Measurements from ENCODE around the gene TUBGCP5. TPM values are rescaled to one million over a fixed set of nuclear protein-coding genes. Genes with fewer than 3 reads are reported as not detected.

The TUBGCP5 gene
- total and polyA plus RNA-seq, 2 of the 4 experiments (the other 2 are of a cell fraction): 13.0 to 19.4 TPM

- no peaks in the 10 kb centered on the region for H3K27me3 ChIP-seq (ENCODE audit: control insufficient read depth, insufficient read depth, low read length)
- no peak overlapping the region for H3K4me3 ChIP-seq (ENCODE audit: insufficient read depth, low read depth, low read length)
- no peak overlapping the region for H2BK5ac ChIP-seq (ENCODE audit: low read depth, low read length, poor library complexity, severe bottlenecking)
- no peak overlapping the region for H3K4ac ChIP-seq (ENCODE audit: low read depth, low read length)
- H3K4me1 ChIP-seq (ENCODE audit: control insufficient read depth, insufficient read depth, low read length): no peaks in the 10 kb centered on the region
- ChIA-PET POLR2A (ENCODE audit: unreplicated experiment) (no interaction called here), CTCF (no interaction called here)
- in situ Hi-C loops (cut with MboI; ENCODE audit: low sequenced_read_pairs): no loop called here
- no peak overlapping the region for H3K56ac ChIP-seq (ENCODE audit: extremely low read depth, insufficient read depth, low read length)
- H3K4me2 ChIP-seq (ENCODE audit: low read depth, low read length): no peak overlapping the region
- no peak overlapping the region for H4K5ac ChIP-seq (ENCODE audit: low read depth, low read length)
- dilution Hi-C loops (cut with HindIII; ENCODE audit: low sequenced_read_pairs, unreplicated experiment): no loop called here
- intact Hi-C loops (cut with micrococcal nuclease): no loop called here
- H2AFZ ChIP-seq (replicated peaks; ENCODE audit: low read length, poor library complexity): no peak overlapping the region
- H2BK15ac ChIP-seq (ENCODE audit: low read depth, low read length): no peak overlapping the region
- no peak overlapping the region for H2AK5ac ChIP-seq (ENCODE audit: low read depth, low read length)
- no peak for DNase-seq
- H3K79me1 ChIP-seq (ENCODE audit: low read depth in 1 of 2, low read length in 2 of 2): no peaks in the 10 kb centered on the region
- H2BK20ac ChIP-seq (ENCODE audit: low read depth, low read length): no peak overlapping the region
- no peak overlapping the region for H3K23ac ChIP-seq (ENCODE audit: low read depth, low read length)
- H3K9me1 ChIP-seq (ENCODE audit: insufficient read depth, low read length): no peaks in the 10 kb centered on the region
- H4K8ac ChIP-seq (ENCODE audit: low read depth in 2 of 2, low read length in 2 of 2): no peak overlapping the region
- TF ChIP-seq NFE2L2 (IDR thresholded peaks at IDR 0.05; ENCODE audit: low read depth, low read length) (no peak), CHD1 (IDR thresholded peaks at IDR 0.05; ENCODE audit: low read depth, low read length) (no peak), RAD21 (IDR thresholded peaks at IDR 0.05; ENCODE audit: low read length) (no peak), FOS (IDR thresholded peaks at IDR 0.05; ENCODE audit: low read depth, low read length) (no peak)
- H2BK120ac ChIP-seq (ENCODE audit: low read depth, low read length): no peak overlapping the region
- H2AK9ac ChIP-seq (replicated peaks; ENCODE audit: low read depth, low read length, poor library complexity): no peak overlapping the region
- ATAC-seq (ENCODE audit: low read depth): no peak
- H4K91ac ChIP-seq (ENCODE audit: insufficient read depth, low read depth, low read length): no peak overlapping the region
- WGBS, 2 experiments (ENCODE audit: extremely low coverage in 2 of 2, insufficient read length in 1 of 2): 20% methylated on average over 1 of the region's 1 CpG; no CpG with 5 or more reads in 1 of the 2 experiments
- H3K36me3 ChIP-seq (ENCODE audit: control insufficient read depth, insufficient read depth, low read length): no peaks in the 10 kb centered on the region
- no peaks in the 10 kb centered on the region for H4K20me1 ChIP-seq (ENCODE audit: insufficient read depth, low read length)
- no peak overlapping the region for H3K14ac ChIP-seq (replicated peaks; ENCODE audit: low read depth, low read length)
- no peak overlapping the region for H3K18ac ChIP-seq (ENCODE audit: low read depth, low read length)
- no peaks in the 10 kb centered on the region; the same call in 1 of the 2 replicates for H3K9me3 ChIP-seq (ENCODE audit: control insufficient read depth, insufficient read depth, low read length)
- H3K9ac ChIP-seq (ENCODE audit: low read depth, low read length): no peak overlapping the region
- no peak overlapping the region for H3K27ac ChIP-seq (ENCODE audit: insufficient read depth, low read length)
- no TSS peak for BruUV-seq (replicated peaks)
Observed at GRCh38 chr15:23072633-23073032, 33.3 kb upstream of the TUBGCP5 start.

All from IMR-90 (cell line).